Caco-2 (cell line): Measurements from ENCODE around the gene CACNA1D. TPM values are rescaled to one million over a fixed set of nuclear protein-coding genes. Genes with fewer than 3 reads are reported as not detected.

Experiments used
- BruUV-seq: library from RNA; stranded (reverse); fragments of 400-500 nt; replicated peaks from 2 replicates; lab custom pipeline; 2021; lab: Mats Ljungman, UMichigan
- CTCF ChIA-PET: fragments of 300-600 bp; sonication (Branson Sonifier 250); formaldehyde crosslinking; loops from one replicate; lab custom pipeline; 2022; ENCODE audit warnings: antibody characterized with exemption; lab: Charles Lee
- POLR2A ChIA-PET: fragments of 300-600 bp; sonication (Branson Sonifier 250); formaldehyde crosslinking; loops from one replicate; lab custom pipeline; 2022; ENCODE audit warnings: antibody characterized with exemption; lab: Charles Lee
- DNase-seq, 2 experiments: peaks; one replicate each; pipeline versions ENCODE4 v3.0.0 to v3.0.0-alpha.2; 2020 to 2022
- H3K27me3 ChIP-seq: replicated peaks from 2 replicates; pipeline ENCODE4 v1.6.0; 2011; ENCODE audit warnings: low read length; ENCODE audit not compliant: control insufficient read depth, insufficient read depth
- H3K36me3 ChIP-seq: 2 replicates; pipeline ENCODE4 v1.5.1; 2011; ENCODE audit warnings: low read length; ENCODE audit not compliant: control insufficient read depth, insufficient read depth
- H3K4me1 ChIP-seq: fragments of 250-450 bp; sonication (Bioruptor Pico); 2 replicates; pipeline ENCODE4 v1.5.1; 2020; ENCODE audit warnings: mild to moderate bottlenecking
- H3K4me3 ChIP-seq: 2 replicates; pipeline ENCODE4 v1.5.1; 2011; ENCODE audit warnings: low read depth, mild to moderate bottlenecking, control low read depth, low read length
- H3K9me3 ChIP-seq: fragments of 250-450 bp; sonication (Bioruptor Pico); 2 replicates; pipeline ENCODE4 v1.5.1; 2020; ENCODE audit warnings: mild to moderate bottlenecking, moderate library complexity
- H3K27ac Mint-ChIP-seq: one replicate; pipeline ENCODE4 v1.8.0; 2022; ENCODE audit warnings: mixed read lengths; ENCODE audit not compliant: unreplicated experiment
- H3K27me3 Mint-ChIP-seq: one replicate; pipeline ENCODE4 v1.8.0; 2022; ENCODE audit warnings: mixed read lengths; ENCODE audit not compliant: insufficient read depth, unreplicated experiment
- H3K36me3 Mint-ChIP-seq: one replicate; pipeline ENCODE4 v1.8.0; 2022; ENCODE audit warnings: mild to moderate bottlenecking, mixed read lengths; ENCODE audit not compliant: insufficient read depth, unreplicated experiment
- H3K4me1 Mint-ChIP-seq: one replicate; pipeline ENCODE4 v1.8.0; 2022; ENCODE audit warnings: low read depth, mixed read lengths; ENCODE audit not compliant: unreplicated experiment
- H3K4me3 Mint-ChIP-seq: one replicate; pipeline ENCODE4 v1.8.0; 2022; ENCODE audit warnings: mild to moderate bottlenecking, moderate library complexity, mixed read lengths; ENCODE audit not compliant: unreplicated experiment
- H3K9me3 Mint-ChIP-seq: one replicate; pipeline ENCODE4 v1.8.0; 2022; ENCODE audit warnings: mixed read lengths; ENCODE audit not compliant: unreplicated experiment
- intact Hi-C: fragments of 100-400 bp; cut with micrococcal nuclease; formaldehyde crosslinking; loops from one replicate; pipeline ENCODE4 v1.10.0; 2022; ENCODE audit not compliant: unreplicated experiment
- total RNA-seq: library from RNA; stranded (reverse); gene quantifications from 2 replicates; pipeline ENCODE4 v1.2.3, GENCODE V29; 2022
- TF ChIP-seq, protein P1 (sequence below), 2 experiments: fragments of 200-600 bp in 1 of 2; IDR thresholded peaks; 1 replicate in 1 of 2; 2 replicates in 1 of 2; pipeline versions ENCODE4 v1.5.1 to v1.8.0; 2011 to 2022; ENCODE audit warnings: antibody characterized with exemption in 1 of 2, control low read depth in 1 of 2, inconsistent platforms in 1 of 2, low read depth in 1 of 2, low read length in 1 of 2, mild to moderate bottlenecking in 1 of 2, moderate library complexity in 1 of 2; ENCODE audit not compliant: insufficient read depth in 1 of 2, severe bottlenecking in 1 of 2, unreplicated experiment in 1 of 2

CACNA1D gene
- total RNA-seq, 1 experiment from 2014 or later, result 13.3 TPM

DNA sequence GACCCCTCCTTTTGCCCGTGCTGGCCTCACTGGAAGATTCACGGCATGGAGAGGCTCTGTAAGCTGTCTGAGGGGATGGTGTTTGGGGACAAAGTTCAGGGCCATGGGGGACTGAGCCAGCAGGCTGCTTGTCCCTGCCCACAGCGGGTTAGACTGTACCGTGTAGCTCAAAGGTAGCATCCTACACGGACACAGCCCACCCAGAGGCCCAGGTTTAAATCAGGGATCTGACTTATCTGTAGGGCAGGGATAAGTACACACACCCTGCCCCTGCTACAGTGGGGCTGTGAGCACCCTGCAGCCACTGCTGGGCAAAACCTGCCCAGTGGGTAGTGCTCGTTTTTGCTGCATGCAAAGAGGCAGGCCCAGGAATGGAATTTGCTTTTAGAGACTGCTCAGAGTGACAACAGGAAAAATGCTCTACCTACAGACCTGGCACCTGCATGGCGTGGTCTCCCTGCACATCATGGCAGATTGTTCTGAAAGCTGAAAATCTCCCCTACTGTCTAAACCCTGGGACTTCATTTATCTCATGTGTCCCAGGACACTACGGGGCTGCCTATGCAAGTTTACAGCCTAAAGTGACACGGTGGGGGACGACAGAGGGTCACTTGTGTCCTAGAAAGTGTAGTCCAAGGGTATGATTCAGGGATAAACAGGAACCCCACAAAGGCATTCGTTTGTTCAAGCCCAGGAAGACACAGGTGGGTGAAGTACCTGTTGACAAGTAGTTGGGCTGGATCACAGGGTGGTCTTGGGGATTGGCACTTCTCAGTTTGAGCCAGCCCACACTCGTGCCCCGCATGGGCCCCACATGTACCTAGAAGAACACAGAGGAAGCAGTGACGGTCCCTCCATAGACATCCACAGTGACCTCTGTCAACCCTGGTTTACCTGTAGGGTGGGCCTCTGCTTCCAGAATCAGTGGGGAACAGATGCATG lies 324.1 kb downstream of the CACNA1D start:
- no peaks in the 10 kb centered on the region for H3K4me1 ChIP-seq
- DNase-seq, result no peak
- CTCF ChIA-PET, result no interaction called here
- Mint-ChIP-seq H3K4me3 (no peak overlapping the region), H3K9me3 (no peaks in the 10 kb centered on the region), H3K4me1 (no peaks in the 10 kb centered on the region), H3K27me3 (no peaks in the 10 kb centered on the region), H3K36me3 (peaks cover 8% of the 10 kb centered on the region), H3K27ac (no peak overlapping the region)
- H3K4me3 ChIP-seq, result no peak overlapping the region
- intact Hi-C loops, result no loop called here
- POLR2A ChIA-PET, result no interaction called here
- TF ChIP-seq, protein P1, sequence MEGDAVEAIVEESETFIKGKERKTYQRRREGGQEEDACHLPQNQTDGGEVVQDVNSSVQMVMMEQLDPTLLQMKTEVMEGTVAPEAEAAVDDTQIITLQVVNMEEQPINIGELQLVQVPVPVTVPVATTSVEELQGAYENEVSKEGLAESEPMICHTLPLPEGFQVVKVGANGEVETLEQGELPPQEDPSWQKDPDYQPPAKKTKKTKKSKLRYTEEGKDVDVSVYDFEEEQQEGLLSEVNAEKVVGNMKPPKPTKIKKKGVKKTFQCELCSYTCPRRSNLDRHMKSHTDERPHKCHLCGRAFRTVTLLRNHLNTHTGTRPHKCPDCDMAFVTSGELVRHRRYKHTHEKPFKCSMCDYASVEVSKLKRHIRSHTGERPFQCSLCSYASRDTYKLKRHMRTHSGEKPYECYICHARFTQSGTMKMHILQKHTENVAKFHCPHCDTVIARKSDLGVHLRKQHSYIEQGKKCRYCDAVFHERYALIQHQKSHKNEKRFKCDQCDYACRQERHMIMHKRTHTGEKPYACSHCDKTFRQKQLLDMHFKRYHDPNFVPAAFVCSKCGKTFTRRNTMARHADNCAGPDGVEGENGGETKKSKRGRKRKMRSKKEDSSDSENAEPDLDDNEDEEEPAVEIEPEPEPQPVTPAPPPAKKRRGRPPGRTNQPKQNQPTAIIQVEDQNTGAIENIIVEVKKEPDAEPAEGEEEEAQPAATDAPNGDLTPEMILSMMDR (IDR thresholded peaks at IDR 0.05; ENCODE audit: insufficient read depth in 1 of 2, low read depth in 1 of 2, low read length in 1 of 2, severe bottlenecking in 1 of 2, unreplicated experiment in 1 of 2), result no peak
- H3K36me3 ChIP-seq, result peaks cover 18% of the 10 kb centered on the region
- H3K27me3 ChIP-seq, result no peaks in the 10 kb centered on the region
- BruUV-seq, result no TSS peak
- H3K9me3 ChIP-seq, result no peaks in the 10 kb centered on the region

DNA sequence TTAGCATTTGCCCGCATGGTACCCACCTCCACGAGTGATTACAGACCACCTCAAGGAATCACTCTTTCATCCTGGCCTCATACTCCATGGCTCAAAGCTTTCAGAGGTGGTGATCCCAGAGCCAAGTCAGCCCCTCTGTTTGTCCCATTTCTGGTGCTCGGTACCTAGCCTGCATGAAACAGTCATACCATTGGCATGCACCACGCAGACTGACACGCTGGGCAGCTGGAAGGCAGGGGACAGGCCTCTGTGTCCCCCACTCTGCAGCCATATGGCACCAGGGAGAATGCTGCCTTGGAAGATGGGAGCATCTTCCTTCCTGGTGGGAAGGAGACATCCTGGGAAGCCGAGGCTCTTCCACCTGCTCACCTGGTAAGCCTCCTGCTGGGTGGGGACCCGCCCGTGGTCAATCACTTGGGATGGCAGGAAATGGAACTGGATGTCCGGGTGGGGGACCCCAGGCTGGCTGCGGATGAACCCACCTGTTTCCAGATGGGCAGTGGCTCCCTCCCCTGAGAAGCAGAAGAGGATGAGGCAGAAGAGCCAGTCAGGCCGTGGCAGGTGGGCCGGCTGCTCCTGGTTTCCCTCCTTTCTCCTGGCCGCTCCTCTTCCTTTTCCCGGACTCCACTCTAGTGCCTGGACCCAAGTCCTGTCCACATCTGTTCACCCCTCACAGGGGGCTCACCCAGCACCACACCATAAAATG lies 324.9 kb downstream of the CACNA1D start:
- no peak overlapping the region for H3K4me3 Mint-ChIP-seq
- intact Hi-C loops, result no loop called here
- ChIA-PET POLR2A (no interaction called here), CTCF (no interaction called here)
- H3K27me3 ChIP-seq, result no peaks in the 10 kb centered on the region
- H3K36me3 Mint-ChIP-seq, result peaks cover 8% of the 10 kb centered on the region
- H3K4me3 ChIP-seq, result no peak overlapping the region
- H3K4me1 Mint-ChIP-seq, result no peaks in the 10 kb centered on the region
- H3K9me3 ChIP-seq, result no peaks in the 10 kb centered on the region
- no peaks in the 10 kb centered on the region for H3K4me1 ChIP-seq
- TF ChIP-seq, protein P1 (IDR thresholded peaks at IDR 0.05; ENCODE audit: insufficient read depth in 1 of 2, low read depth in 1 of 2, low read length in 1 of 2, severe bottlenecking in 1 of 2, unreplicated experiment in 1 of 2), result no peak
- no peaks in the 10 kb centered on the region for H3K9me3 Mint-ChIP-seq
- no peak overlapping the region for H3K27ac Mint-ChIP-seq
- H3K36me3 ChIP-seq, result peaks cover 18% of the 10 kb centered on the region
- no peak for DNase-seq
- BruUV-seq, result no TSS peak
- no peaks in the 10 kb centered on the region for H3K27me3 Mint-ChIP-seq

DNA sequence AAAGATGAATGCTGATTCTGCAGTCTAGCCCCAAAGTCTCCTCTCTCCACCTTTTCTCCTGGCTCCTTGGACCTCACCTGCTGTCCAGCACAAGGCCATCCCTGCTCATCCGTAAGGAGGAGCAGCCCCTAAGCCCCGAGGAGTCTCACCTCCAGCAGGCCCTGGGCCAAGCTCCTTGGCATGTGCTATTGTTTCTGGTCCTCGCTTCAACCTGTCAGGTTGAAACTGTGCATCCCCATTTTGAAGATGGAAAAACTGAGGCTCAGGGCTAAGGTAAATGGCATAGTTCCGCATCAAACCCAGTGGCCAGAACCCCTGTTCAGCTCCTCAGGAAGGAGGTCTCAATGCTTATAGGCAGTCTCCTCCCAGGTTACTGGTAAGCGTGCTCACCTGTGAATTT lies 325.7 kb downstream of the CACNA1D start:
- ChIA-PET POLR2A (no interaction called here), CTCF (no interaction called here)
- 0 out of 2 replicates have a peak, but pooled peaks cover 3% of the 10 kb centered on the region for H3K4me1 ChIP-seq
- Mint-ChIP-seq H3K27me3 (no peaks in the 10 kb centered on the region), H3K27ac (no peak overlapping the region), H3K4me3 (no peak overlapping the region), H3K36me3 (peaks cover 6% of the 10 kb centered on the region), H3K4me1 (peaks cover 2% of the 10 kb centered on the region), H3K9me3 (no peaks in the 10 kb centered on the region)
- peaks cover 17% of the 10 kb centered on the region for H3K36me3 ChIP-seq
- no TSS peak for BruUV-seq
- TF ChIP-seq, protein P1 (IDR thresholded peaks at IDR 0.05; ENCODE audit: insufficient read depth in 1 of 2, low read depth in 1 of 2, low read length in 1 of 2, severe bottlenecking in 1 of 2, unreplicated experiment in 1 of 2), result no peak
- H3K27me3 ChIP-seq, result no peaks in the 10 kb centered on the region
- H3K4me3 ChIP-seq, result no peak overlapping the region
- no peaks in the 10 kb centered on the region for H3K9me3 ChIP-seq
- no peak for DNase-seq
- intact Hi-C loops, result no loop called here
